Stimulated activated CD4-positive, alpha-beta T cell treated with anti-CD3 and anti-CD28 coated beads, Interleukin-1b, Interleukin-23, amount 100 ng/mL, for 24 hours (primary cell): ENCODE results near the gene HOXA9.

Source experiments
- DNase-seq, 4 experiments: peaks; one replicate each; pipeline ENCODE4 v3.0.0-alpha.2; 2020; ENCODE audit warnings: low read depth in 4 of 4, low spot score in 1 of 4

Gene HOXA9

GRCh38 chr7:27144781-27145164 is 20.6 kb downstream of the HOXA9 start:
- DNase-seq, result no peak

- no peak for DNase-seq
Measured at GRCh38 chr7:27143950-27144780, 21.2 kb downstream of the HOXA9 start.

GRCh38 chr7:27143023-27143949 is 22.1 kb downstream of the HOXA9 start, which contains the start of gene HOXA5:
Gene HOXA5, minus strand, starts transcription at chr7:27143681. Its CDS starts 74 bp downstream, at chr7:27143607.
- no peak for DNase-seq

- DNase-seq, result no peak
Measured at GRCh38 chr7:27142580-27143022, 22.7 kb downstream of the HOXA9 start.

- no peak for DNase-seq
Measured at GRCh38 chr7:27141923-27142579, 23.3 kb downstream of the HOXA9 start.

- DNase-seq, result no peak
Measured at GRCh38 chr7:27141137-27141922, 24.0 kb downstream of the HOXA9 start.

GRCh38 chr7:27140126-27140857 is 25.0 kb downstream of the HOXA9 start:
- DNase-seq, result no peak

- no peak for DNase-seq
Measured at GRCh38 chr7:27139334-27140125, 25.8 kb downstream of the HOXA9 start.

GRCh38 chr7:27138985-27139333 is 26.4 kb downstream of the HOXA9 start:
- DNase-seq, result no peak

- DNase-seq, result no peak
Measured at GRCh38 chr7:27138472-27138871, 26.9 kb downstream of the HOXA9 start.

- no peak for DNase-seq
Measured at GRCh38 chr7:27137640-27138315, 27.6 kb downstream of the HOXA9 start.

- no peak for DNase-seq
Measured at GRCh38 chr7:27134392-27134791, 30.9 kb downstream of the HOXA9 start.

- DNase-seq, result no peak
Measured at GRCh38 chr7:27133409-27134231, 31.7 kb downstream of the HOXA9 start.

- no peak for DNase-seq
Measured at GRCh38 chr7:27132978-27133377, 32.4 kb downstream of the HOXA9 start.

GRCh38 chr7:27132214-27132613 is 33.1 kb downstream of the HOXA9 start:
- DNase-seq, result no peak

- no peak for DNase-seq
Measured at GRCh38 chr7:27131390-27131819, 33.9 kb downstream of the HOXA9 start.

GRCh38 chr7:27130540-27131389 is 34.6 kb downstream of the HOXA9 start, which contains the start of gene HOXA4:
Gene HOXA4, minus strand, starts transcription at chr7:27130757. Its CDS starts 24 bp downstream, at chr7:27130733.
- peak; percentile 50 to 56 (median 54) for DNase-seq
